Endothelial cell of umbilical vein (primary cell): ENCODE data around the gene RAPGEF4. TPM values are rescaled to one million over a fixed set of nuclear protein-coding genes. Genes with fewer than 3 reads are reported as not detected.

Source experiments
- BruUV-seq: library from RNA; stranded (reverse); fragments of 400-500 nt; replicated peaks from 2 replicates; lab custom pipeline; 2021; lab: Mats Ljungman, UMichigan
- CTCF ChIA-PET: fragments of 300-600, 350-600 bp; sonication (Branson Sonifier 250); formaldehyde crosslinking; loops from one replicate; lab custom pipeline; 2021; ENCODE audit warnings: antibody characterized with exemption, inconsistent platforms; lab: Charles Lee
- POLR2A ChIA-PET: fragments of 300-600, 350-600 bp; sonication (Branson Sonifier 250); formaldehyde crosslinking; loops from one replicate; lab custom pipeline; 2021; ENCODE audit warnings: antibody characterized with exemption, inconsistent platforms; lab: Charles Lee
- DNase-seq: peaks from one replicate; pipeline ENCODE4 v3.0.0-alpha.2; 2011; ENCODE audit warnings: low read depth, low spot score
- FAIRE-seq: peaks from 2 replicates; lab custom pipeline; 2011; peaks lifted over from hg19 to GRCh38; lab: Jason Lieb, UNC
- H2AFZ ChIP-seq: 2 replicates; pipeline ENCODE4 v1.6.0; 2012; ENCODE audit warnings: low read depth, low read length, control low read depth, inconsistent platforms
- H3K27ac ChIP-seq: 2 replicates; pipeline ENCODE4 v1.5.1; 2011; ENCODE audit warnings: low read depth, mild to moderate bottlenecking, control low read depth, low read length, moderate library complexity; ENCODE audit not compliant: insufficient read depth
- H3K27me3 ChIP-seq, 2 experiments: 2 replicates each; pipeline versions ENCODE4 v1.6.0 to v1.6.1; 2011; ENCODE audit warnings: low read length in 2 of 2, mixed read lengths in 1 of 2; ENCODE audit not compliant: control insufficient read depth in 2 of 2, insufficient read depth in 2 of 2
- H3K36me3 ChIP-seq, 2 experiments: 2 replicates in 1 of 2; 3 replicates in 1 of 2; pipeline ENCODE4 v1.5.1; 2011; ENCODE audit warnings: low read length in 2 of 2, mild to moderate bottlenecking in 1 of 2, moderate library complexity in 1 of 2; ENCODE audit not compliant: control insufficient read depth in 2 of 2, insufficient read depth in 2 of 2; ENCODE audit errors: extremely low read depth in 1 of 2
- H3K4me1 ChIP-seq: 3 replicates; pipeline ENCODE4 v1.5.1; 2011; ENCODE audit warnings: mild to moderate bottlenecking, low read length; ENCODE audit not compliant: control insufficient read depth, insufficient read depth; ENCODE audit errors: extremely low read depth
- H3K4me2 ChIP-seq: 2 replicates; pipeline ENCODE4 v1.6.1; 2011; ENCODE audit warnings: low read length, control low read depth, mixed read lengths; ENCODE audit not compliant: insufficient read depth
- H3K4me3 ChIP-seq, 3 experiments: fragments of 200-600 bp in 1 of 3; sonication (generic), shearing (Covaris generic) in 1 of 3; replicated peaks in 1 of 3; 2 replicates each; pipeline ENCODE4 v1.5.1; 2011 to 2016; ENCODE audit warnings: control low read depth in 3 of 3, low read length in 3 of 3, mild to moderate bottlenecking in 2 of 3, inconsistent platforms in 1 of 3, low read depth in 1 of 3, moderate library complexity in 1 of 3; ENCODE audit not compliant: insufficient read depth in 1 of 3
- H3K79me2 ChIP-seq: 2 replicates; pipeline ENCODE4 v1.6.0; 2012; ENCODE audit warnings: low read length, inconsistent platforms; ENCODE audit not compliant: control insufficient read depth, insufficient read depth
- H3K9ac ChIP-seq: replicated peaks from 2 replicates; pipeline ENCODE3; 2011; ENCODE audit warnings: low read length, control low read depth; ENCODE audit not compliant: insufficient read depth; ENCODE audit errors: extremely low read depth
- H3K9me1 ChIP-seq: replicated peaks from 3 replicates; pipeline ENCODE4 v1.6.0; 2011; ENCODE audit warnings: mild to moderate bottlenecking, low read length; ENCODE audit not compliant: control insufficient read depth, insufficient read depth; ENCODE audit errors: extremely low read depth
- H3K9me3 ChIP-seq: replicated peaks from 2 replicates; pipeline ENCODE4 v1.5.1; 2012; ENCODE audit warnings: low read length, inconsistent platforms; ENCODE audit not compliant: control insufficient read depth, insufficient read depth
- H4K20me1 ChIP-seq: replicated peaks from 2 replicates; pipeline ENCODE3; 2011; ENCODE audit warnings: mild to moderate bottlenecking, low read length; ENCODE audit not compliant: control insufficient read depth, insufficient read depth; ENCODE audit errors: extremely low read depth
- CTCF ChIP-seq, 2 donors: IDR thresholded peaks; 1 replicate in 1 of 2; 2 replicates in 1 of 2; pipeline ENCODE4 v1.5.1; 2011; ENCODE audit warnings: low read length in 2 of 2, mild to moderate bottlenecking in 2 of 2, moderate library complexity in 2 of 2, control low read depth in 1 of 2, inconsistent platforms in 1 of 2, low read depth in 1 of 2; ENCODE audit not compliant: insufficient read depth in 1 of 2; ENCODE audit errors: extremely low read depth in 1 of 2
- EZH2 ChIP-seq: IDR thresholded peaks from 2 replicates; pipeline ENCODE4 v1.6.1; 2012; ENCODE audit warnings: borderline replicate concordance, low read depth, mild to moderate bottlenecking, moderate library complexity, low read length, inconsistent platforms; ENCODE audit not compliant: severe bottlenecking
- FOS ChIP-seq: IDR thresholded peaks from 2 replicates; pipeline ENCODE4 v1.6.1; 2011; ENCODE audit warnings: mild to moderate bottlenecking, low read length, moderate library complexity, borderline replicate concordance; ENCODE audit not compliant: insufficient read depth
- GATA2 ChIP-seq: IDR thresholded peaks from 2 replicates; pipeline ENCODE4 v1.7.0; 2011; ENCODE audit warnings: low read depth, mild to moderate bottlenecking, moderate library complexity, mixed read lengths, low read length; ENCODE audit not compliant: insufficient read length, insufficient read depth
- JUN ChIP-seq: IDR thresholded peaks from 2 replicates; pipeline ENCODE4 v1.6.1; 2011; ENCODE audit warnings: borderline replicate concordance, low read depth; ENCODE audit not compliant: insufficient read length, insufficient read depth
- MAX ChIP-seq: IDR thresholded peaks from 2 replicates; pipeline ENCODE4 v1.6.1; 2011; ENCODE audit not compliant: insufficient read depth, insufficient read length
- MYC ChIP-seq: IDR thresholded peaks from one replicate; pipeline ENCODE4 v1.6.1; 2011; ENCODE audit warnings: mild to moderate bottlenecking, low read depth, low read length
- POLR2A ChIP-seq: IDR thresholded peaks from 2 replicates; pipeline ENCODE4 v1.6.1; 2012; ENCODE audit warnings: low read depth, mild to moderate bottlenecking, control low read depth, low read length
- POLR2AphosphoS5 ChIP-seq: IDR thresholded peaks from 2 replicates; pipeline ENCODE4 v1.6.1; 2012; ENCODE audit warnings: low read depth, mild to moderate bottlenecking, control low read depth, low read length, moderate library complexity; ENCODE audit not compliant: insufficient read depth
- dilution Hi-C: fragments of 300-500 bp; cut with MboI; formaldehyde crosslinking; loops from one replicate; pipeline ENCODE4 v1.15.0; 2019; ENCODE audit warnings: low sequenced_read_pairs; ENCODE audit not compliant: extremely low pct_ligation_motif_present
- intact Hi-C: fragments of 100-400 bp; cut with micrococcal nuclease; formaldehyde crosslinking; loops from one replicate; pipeline ENCODE4 v1.10.0; 2022
- polyA plus RNA-seq, 4 experiments: library from polyadenylated mRNA; depleted of rRNA in 3 of 4; stranded (reverse) in 3 of 4; unstranded in 1 of 4; fragments of >200 nt; gene quantifications; 2 replicates each; pipeline versions ENCODE4 v1.2.1 to v1.2.3, GENCODE V29; 2011 to 2012; ENCODE audit warnings: missing spikeins in 1 of 4
- total RNA-seq: library from RNA; stranded (reverse); gene quantifications from 2 replicates; pipeline ENCODE4 v1.2.3, GENCODE V29; 2021

Gene RAPGEF4
- total and polyA plus RNA-seq, 2 donors (not counting 3 experiments of a cell fraction or from before 2014, with no cell fraction given): 7.2 to 9.2 TPM

- Histone ChIP-seq H3K9me1 (no peaks in the 10 kb centered on the region), H2AFZ (peak within 1 kb of the TSS; percentile 87), H3K27ac (peak within 1 kb of the TSS; percentile 78), H3K4me1 (peaks cover 15% of the 10 kb centered on the region), H3K36me3 (no peaks in the 10 kb centered on the region), H3K27me3 (no peaks in the 10 kb centered on the region), H4K20me1 (no peaks in the 10 kb centered on the region), H3K9me3 (no peaks in the 10 kb centered on the region), H3K4me2 (peak within 1 kb of the TSS; percentile 97), H3K9ac (peak within 1 kb of the TSS; percentile 87), H3K79me2 (peaks cover 34% of the 10 kb centered on the region), H3K4me3 (peak within 1 kb of the TSS; percentile 54 to 86 (median 56))
- TF ChIP-seq FOS (no peak), CTCF (IDR thresholded peaks at IDR 0.05; ENCODE audit: extremely low read depth in 1 of 2, insufficient read depth in 1 of 2, low read depth in 1 of 2, low read length in 2 of 2) (peak; percentile 17 to 48), EZH2 (no peak), POLR2A (peak; percentile 54), MAX (no peak), MYC (peak; percentile 19), POLR2AphosphoS5 (peak; percentile 61), JUN (no peak), GATA2 (no peak)
- TSS peak; percentile 70 for BruUV-seq
- DNase-seq (peak; percentile 70), FAIRE-seq (no peak)
- ChIA-PET CTCF (interaction anchor here (0.7 to 3.5 kb wide), 3 partner anchors 27 to 134 kb away, joined by 3 to 23 read pairs (median 6); no protein-coding TSS in a partner anchor), POLR2A (interaction anchor here (0.6 kb wide), 1 partner anchor 252 kb away, joined by 3 read pairs; no protein-coding TSS in a partner anchor)
- dilution Hi-C loops: no loop called here
- intact Hi-C loops: loop anchor here (1.0 to 5.0 kb wide), 3 partner anchors 109 to 279 kb away; partner anchors contain the start of gene CDCA7
These were observed 340.3 kb downstream of the RAPGEF4 start, which contains the start of gene MAP3K20 for GRCh38 chr2:173075781-173076580. Gene MAP3K20 (plus strand): TSS chr2:173075846. CDS start chr2:173091032, 15,186 bp downstream.
